Erythroblast (primary cell): ENCODE measurements around the gene MAST3.

Experiments
- GATA1 ChIP-seq: IDR thresholded peaks from 2 replicates; pipeline ENCODE4 v1.6.1; 2011; ENCODE audit warnings: low read depth, mild to moderate bottlenecking, control low read depth, low read length, moderate library complexity
- POLR2A ChIP-seq: IDR thresholded peaks from 2 replicates; pipeline ENCODE4 v1.6.1; 2011; ENCODE audit warnings: mild to moderate bottlenecking, low read length

- TF ChIP-seq POLR2A (no peak), GATA1 (no peak)
These were observed 21.6 kb downstream of the MAST3 start for GRCh38 chr19:18119013-18119716.
